T-helper 17 cell (primary cell): ENCODE results near the gene SYNJ2. TPM values are rescaled to one million over a fixed set of nuclear protein-coding genes. Genes with fewer than 3 reads are reported as not detected.

Experiments used
- ATAC-seq: fragments of 150-1000 bp; cut with Tn5 transposase; 2 replicates; pipeline ENCODE4 v1.10.0; 2021; ENCODE audit warnings: mild to moderate bottlenecking, moderate library complexity
- DNase-seq, 3 donors: peaks; one replicate each; pipeline versions ENCODE4 v3.0.0 to v3.0.0-alpha.2; 2020 to 2021
- H3K9me3 ChIP-seq: one replicate; pipeline ENCODE4 v1.7.0; 2013; ENCODE audit warnings: low read length, mild to moderate bottlenecking; ENCODE audit not compliant: control insufficient read depth, poor library complexity, severe bottlenecking
- H3K27ac Mint-ChIP-seq: one replicate; pipeline ENCODE4 v1.8.0; 2022; ENCODE audit warnings: mild to moderate bottlenecking, moderate library complexity, mixed read lengths
- H3K27me3 Mint-ChIP-seq: one replicate; pipeline ENCODE4 v1.8.0; 2022; ENCODE audit warnings: mixed read lengths
- H3K36me3 Mint-ChIP-seq: one replicate; pipeline ENCODE4 v1.8.0; 2022; ENCODE audit warnings: low read depth, mixed read lengths
- H3K4me1 Mint-ChIP-seq: one replicate; pipeline ENCODE4 v1.8.0; 2022; ENCODE audit warnings: mild to moderate bottlenecking, mixed read lengths
- H3K4me3 Mint-ChIP-seq: one replicate; pipeline ENCODE4 v1.8.0; 2022; ENCODE audit warnings: mild to moderate bottlenecking, moderate library complexity, mixed read lengths
- total RNA-seq, 4 donors: library from RNA in 2 of 4; stranded (reverse) in 2 of 4; gene quantifications; one replicate each; pipeline ENCODE4 v1.2.3 and lab custom pipeline; 2022 to 2026

Gene SYNJ2
- total RNA-seq, 2 donors from 2014 or later: 43.6 to 45.0 TPM

- Mint-ChIP-seq H3K4me3 (peak overlapping the region; percentile 31), H3K27me3 (no peaks in the 10 kb centered on the region), H3K36me3 (peaks cover 9% of the 10 kb centered on the region), H3K27ac (peak overlapping the region; percentile 63), H3K4me1 (peaks cover 18% of the 10 kb centered on the region)
- DNase-seq: no peak
- ATAC-seq: no peak
- H3K9me3 ChIP-seq: no peaks in the 10 kb centered on the region
These were observed 57.9 kb downstream of the SYNJ2 start for GRCh38 chr6:158039571-158040050.

GRCh38 chr6:158040051-158040803, 58.6 kb downstream of the SYNJ2 start:
- DNase-seq (no peak), ATAC-seq (no peak)
- Mint-ChIP-seq H3K27me3 (no peaks in the 10 kb centered on the region), H3K4me1 (peaks cover 17% of the 10 kb centered on the region), H3K4me3 (peak overlapping the region; percentile 31), H3K36me3 (peaks cover 8% of the 10 kb centered on the region), H3K27ac (no peak overlapping the region)
- no peaks in the 10 kb centered on the region for H3K9me3 ChIP-seq

GRCh38 chr6:158040804-158041347, 59.2 kb downstream of the SYNJ2 start:
- DNase-seq (no peak), ATAC-seq (no peak)
- H3K4me3 Mint-ChIP-seq: peak overlapping the region; percentile 12
- peaks cover 11% of the 10 kb centered on the region for H3K36me3 Mint-ChIP-seq
- peaks cover 23% of the 10 kb centered on the region for H3K4me1 Mint-ChIP-seq
- no peak overlapping the region for H3K27ac Mint-ChIP-seq
- no peaks in the 10 kb centered on the region for H3K9me3 ChIP-seq
- H3K27me3 Mint-ChIP-seq: no peaks in the 10 kb centered on the region

- no peak for ATAC-seq
These were observed 59.7 kb downstream of the SYNJ2 start for GRCh38 chr6:158041370-158041769.

GRCh38 chr6:158041788-158042187, 60.1 kb downstream of the SYNJ2 start:
- no peaks in the 10 kb centered on the region for H3K9me3 ChIP-seq
- Mint-ChIP-seq H3K4me1 (peaks cover 25% of the 10 kb centered on the region), H3K36me3 (peaks cover 11% of the 10 kb centered on the region), H3K27me3 (no peaks in the 10 kb centered on the region), H3K27ac (no peak overlapping the region), H3K4me3 (no peak overlapping the region)
- DNase-seq: no peak
- ATAC-seq: no peak

More at GRCh38 chr6:158041370-158041769, 59.7 kb downstream of the SYNJ2 start:
- no peak for DNase-seq
- Mint-ChIP-seq H3K27ac (no peak overlapping the region), H3K27me3 (no peaks in the 10 kb centered on the region), H3K4me1 (peaks cover 23% of the 10 kb centered on the region), H3K36me3 (peaks cover 11% of the 10 kb centered on the region), H3K4me3 (no peak overlapping the region)
- H3K9me3 ChIP-seq: no peaks in the 10 kb centered on the region

GRCh38 chr6:158042245-158042798, 60.7 kb downstream of the SYNJ2 start:
- ATAC-seq: no peak

GRCh38 chr6:158043008-158043407, 61.3 kb downstream of the SYNJ2 start:
- H3K4me1 Mint-ChIP-seq: peaks cover 30% of the 10 kb centered on the region
- H3K4me3 Mint-ChIP-seq: no peak overlapping the region

More at GRCh38 chr6:158042245-158042798, 60.7 kb downstream of the SYNJ2 start:
- no peak for DNase-seq
- no peaks in the 10 kb centered on the region for H3K9me3 ChIP-seq
- peaks cover 11% of the 10 kb centered on the region for H3K36me3 Mint-ChIP-seq
- H3K4me1 Mint-ChIP-seq: peaks cover 30% of the 10 kb centered on the region
- no peak overlapping the region for H3K4me3 Mint-ChIP-seq
- H3K27me3 Mint-ChIP-seq: no peaks in the 10 kb centered on the region
- no peak overlapping the region for H3K27ac Mint-ChIP-seq

GRCh38 chr6:158043586-158044524, 62.2 kb downstream of the SYNJ2 start:
- Mint-ChIP-seq H3K4me3 (no peak overlapping the region), H3K4me1 (peaks cover 26% of the 10 kb centered on the region), H3K27me3 (no peaks in the 10 kb centered on the region), H3K27ac (no peak overlapping the region), H3K36me3 (peaks cover 11% of the 10 kb centered on the region)
- ATAC-seq: no peak
- DNase-seq: no peak
- H3K9me3 ChIP-seq: no peaks in the 10 kb centered on the region

More at GRCh38 chr6:158043008-158043407, 61.3 kb downstream of the SYNJ2 start:
- Mint-ChIP-seq H3K36me3 (peaks cover 11% of the 10 kb centered on the region), H3K27me3 (no peaks in the 10 kb centered on the region), H3K27ac (no peak overlapping the region)
- DNase-seq (no peak), ATAC-seq (no peak)
- H3K9me3 ChIP-seq: no peaks in the 10 kb centered on the region

- no peak overlapping the region for H3K4me3 Mint-ChIP-seq
- DNase-seq (no peak), ATAC-seq (no peak)
- no peaks in the 10 kb centered on the region for H3K27me3 Mint-ChIP-seq
- peaks cover 11% of the 10 kb centered on the region for H3K36me3 Mint-ChIP-seq
- H3K4me1 Mint-ChIP-seq: peaks cover 26% of the 10 kb centered on the region
- H3K9me3 ChIP-seq: no peaks in the 10 kb centered on the region
- no peak overlapping the region for H3K27ac Mint-ChIP-seq
These were observed 62.8 kb downstream of the SYNJ2 start for GRCh38 chr6:158044525-158044888.

GRCh38 chr6:158046201-158047126, 64.8 kb downstream of the SYNJ2 start:
- DNase-seq: no peak
- Mint-ChIP-seq H3K4me1 (peaks cover 18% of the 10 kb centered on the region), H3K4me3 (peak overlapping the region; percentile 52), H3K36me3 (peaks cover 9% of the 10 kb centered on the region), H3K27me3 (no peaks in the 10 kb centered on the region), H3K27ac (peak overlapping the region; percentile 80)
- peak; percentile 25 for ATAC-seq
- H3K9me3 ChIP-seq: no peaks in the 10 kb centered on the region

- H3K27me3 Mint-ChIP-seq: no peaks in the 10 kb centered on the region
- no peak for DNase-seq
- H3K4me1 Mint-ChIP-seq: peaks cover 19% of the 10 kb centered on the region
- ATAC-seq: peak; percentile 56
- peak overlapping the region; percentile 80 for H3K27ac Mint-ChIP-seq
- H3K9me3 ChIP-seq: no peaks in the 10 kb centered on the region
- peaks cover 9% of the 10 kb centered on the region for H3K36me3 Mint-ChIP-seq
- H3K4me3 Mint-ChIP-seq: peak overlapping the region; percentile 52
These were observed 65.5 kb downstream of the SYNJ2 start for GRCh38 chr6:158047127-158047518.
